GM21360 (cell line): ENCODE data around the gene DENND4A.
"Not testable (repeated sequence)": the region's sequence is repeated elsewhere in the genome, so short reads cannot be mapped to it uniquely, and the experiment has no call there.

Experiments used
- ATAC-seq: cut with Tn5 transposase; IDR thresholded peaks from one replicate; pipeline ENCODE4 v1.9.1; 2021; ENCODE audit warnings: mild to moderate bottlenecking, moderate library complexity; ENCODE audit not compliant: unreplicated experiment

The DENND4A gene

DNA sequence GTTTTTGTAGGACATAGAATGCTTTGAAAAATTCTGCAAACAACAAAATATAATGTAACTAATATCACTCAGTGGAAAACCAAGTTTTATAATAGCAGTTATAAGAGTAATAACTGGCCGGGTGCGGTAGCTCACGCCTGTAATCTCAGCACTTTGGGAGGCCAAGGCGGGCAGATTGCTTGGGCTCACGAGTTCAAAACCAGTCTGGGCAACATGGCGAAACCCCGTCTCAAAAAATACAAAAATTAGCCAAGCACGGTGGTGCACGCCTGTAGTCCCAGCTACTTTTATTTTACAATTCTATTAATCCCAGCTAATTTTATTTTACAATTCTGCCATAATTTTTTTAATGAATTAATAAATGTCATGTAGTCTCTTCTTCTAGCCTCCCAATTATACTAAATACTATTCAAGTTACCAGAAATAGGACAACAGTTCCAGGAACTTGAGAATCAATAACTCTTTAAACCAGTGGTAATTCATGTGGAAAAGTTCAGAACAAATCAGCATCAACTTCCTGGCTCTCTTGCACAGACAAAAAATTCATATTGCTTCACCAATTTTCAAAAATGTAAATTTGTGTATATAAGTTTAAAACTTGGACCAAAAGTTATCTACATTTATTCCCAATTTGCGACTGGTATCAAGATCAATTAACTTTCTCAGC is 2.2 kb downstream of the DENND4A start:
- no peak for ATAC-seq

DNA sequence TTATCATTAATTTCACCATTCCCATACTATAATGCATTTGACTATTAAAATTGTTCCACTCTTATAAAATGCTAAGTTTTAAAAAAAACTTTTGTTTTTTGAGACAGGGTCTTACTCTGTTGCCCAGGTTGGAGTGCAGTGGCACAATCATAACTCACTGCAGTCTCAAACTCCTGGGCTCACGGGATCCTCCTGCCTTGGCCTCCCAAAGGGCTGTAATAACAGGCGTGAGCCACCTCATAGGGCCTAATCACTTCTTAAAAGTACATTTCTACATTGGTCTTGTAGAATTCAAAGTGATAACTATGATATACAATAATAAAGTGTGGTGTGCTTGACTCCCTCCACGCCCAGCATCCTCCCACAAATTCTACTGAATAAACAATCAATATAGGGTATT is 3.0 kb downstream of the DENND4A start:
- ATAC-seq: no peak

DNA sequence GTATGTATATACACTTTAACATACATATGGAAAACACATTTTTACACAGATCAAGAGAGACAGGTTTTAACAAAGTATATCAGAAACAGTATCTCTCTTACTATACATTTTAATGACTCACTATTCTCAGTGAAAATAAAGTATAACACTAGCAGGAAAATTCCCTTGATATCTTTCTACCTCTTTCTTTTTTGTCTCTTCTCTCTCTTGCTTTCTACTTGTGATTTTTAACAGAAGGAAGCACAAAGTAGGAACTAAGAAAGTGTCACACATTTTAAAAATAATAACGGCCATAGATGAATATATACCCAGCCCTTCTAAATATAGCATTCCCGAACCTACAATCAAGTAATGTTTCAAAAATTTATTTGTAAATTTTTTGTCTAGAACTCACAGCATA is 4.8 kb downstream of the DENND4A start:
- ATAC-seq: no peak

DNA sequence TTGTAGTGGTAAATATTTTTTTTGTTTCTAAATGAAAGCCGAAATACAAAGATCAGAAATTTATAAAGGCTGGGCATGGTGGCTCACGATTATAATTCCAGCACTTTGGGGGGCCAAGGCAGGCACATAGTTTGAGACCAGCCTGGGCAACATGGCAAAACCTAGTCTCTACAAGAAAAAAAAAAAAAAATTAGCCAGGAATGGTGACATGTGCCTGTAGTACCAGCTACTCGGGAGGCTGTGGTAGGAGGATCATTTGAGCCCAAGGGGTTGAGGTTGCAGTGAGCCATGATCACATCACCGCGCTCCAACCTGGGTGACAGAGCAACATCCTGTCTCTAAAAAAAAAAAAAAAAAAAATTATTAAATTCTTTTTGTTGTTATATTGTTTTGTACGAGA is 6.9 kb downstream of the DENND4A start:
- ATAC-seq: no peak

DNA sequence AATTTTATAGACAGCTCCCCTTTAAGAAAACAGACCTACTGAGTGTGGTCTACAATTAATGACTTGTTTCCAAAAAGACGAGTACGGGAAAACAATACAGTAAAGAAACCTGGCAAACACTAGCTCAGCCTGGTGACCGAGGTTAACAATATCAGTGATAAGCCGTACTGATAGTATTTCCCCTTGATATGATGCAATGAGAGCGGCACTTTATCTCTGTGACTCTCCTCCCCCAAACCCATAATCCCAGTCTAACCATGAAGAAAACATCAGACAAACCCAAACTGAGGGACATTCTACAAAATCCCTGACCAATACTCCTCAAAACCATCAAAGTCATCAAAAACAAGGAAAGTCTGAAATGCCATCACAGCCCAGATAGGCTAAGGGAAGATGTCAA is 8.2 kb downstream of the DENND4A start:
- ATAC-seq: no peak

DNA sequence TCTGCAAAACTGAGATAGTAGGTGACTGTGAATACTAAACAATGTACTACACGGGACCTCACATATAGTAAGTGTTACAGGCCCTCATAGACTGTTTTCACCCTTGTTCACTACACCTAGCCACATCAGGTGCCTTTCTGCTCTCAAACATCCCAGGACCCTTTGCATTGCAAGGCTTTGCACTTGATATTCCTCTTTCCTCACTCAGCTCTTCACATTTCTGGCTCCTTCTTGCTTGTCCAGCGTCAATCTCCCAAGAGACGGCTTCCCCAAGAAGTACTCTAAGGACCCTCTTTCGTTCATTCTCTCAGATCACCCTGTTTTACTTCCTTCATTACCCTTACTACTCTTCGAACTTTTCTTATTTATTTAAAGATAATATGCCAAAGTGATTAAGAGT is 10.0 kb downstream of the DENND4A start:
- ATAC-seq: no peak

DNA sequence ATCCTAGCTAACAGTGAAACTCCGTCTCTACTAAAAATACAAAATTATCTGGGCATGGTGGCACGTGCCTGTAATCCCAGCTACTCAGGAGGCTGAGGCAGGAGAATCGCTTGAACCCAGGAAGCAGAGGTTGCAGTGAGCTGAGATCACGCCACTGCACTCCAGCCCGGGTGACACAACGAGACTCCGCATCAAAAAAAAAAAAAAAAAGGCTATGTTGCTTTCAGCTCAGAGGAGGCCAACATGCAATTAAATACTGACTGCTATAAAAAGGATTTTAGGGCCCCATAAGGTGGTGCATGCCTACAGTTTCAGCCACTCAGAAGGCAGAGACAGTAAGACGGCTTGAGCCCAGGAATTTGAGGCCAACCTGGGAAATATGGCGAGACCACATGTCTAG is 13.4 kb downstream of the DENND4A start:
- ATAC-seq: not testable (repeated sequence)

DNA sequence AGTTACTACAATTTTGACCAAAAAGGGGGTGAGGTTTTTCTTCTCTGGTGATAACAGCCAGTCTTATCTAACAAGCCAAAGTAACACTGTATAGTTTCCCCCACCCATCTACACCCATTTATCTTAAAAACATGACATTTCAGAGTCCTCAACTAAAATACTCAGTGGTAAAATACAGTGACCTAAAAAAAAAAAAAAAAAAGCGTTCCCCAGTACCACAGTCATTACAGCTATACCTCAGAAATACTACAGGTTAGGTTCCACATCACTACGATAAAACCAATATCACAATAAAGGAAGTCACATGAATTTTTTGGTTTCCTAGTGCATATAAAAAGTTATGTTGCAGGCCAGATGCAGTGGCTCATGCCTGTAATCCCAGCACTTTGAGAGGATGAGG is 13.8 kb downstream of the DENND4A start:
- ATAC-seq: no peak

DNA sequence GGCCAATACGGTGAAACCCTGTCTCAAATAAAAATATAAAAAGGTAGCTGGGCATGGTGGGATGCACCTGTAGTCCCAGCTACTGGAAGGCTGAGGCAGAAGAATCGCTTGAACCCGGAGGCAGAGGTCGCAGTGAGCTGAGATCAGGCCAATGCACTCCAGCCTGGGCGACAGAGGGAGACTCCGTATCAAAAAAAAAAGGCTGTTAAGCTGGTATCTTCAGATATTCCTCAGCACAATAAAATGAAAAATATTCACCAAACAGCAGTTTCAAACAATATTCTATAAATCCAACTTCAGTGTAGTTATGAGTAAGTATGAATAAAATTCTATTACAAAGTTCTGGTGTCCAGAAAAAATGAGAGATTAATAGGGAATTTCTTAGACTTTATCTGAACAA is 14.2 kb downstream of the DENND4A start:
- no peak for ATAC-seq

DNA sequence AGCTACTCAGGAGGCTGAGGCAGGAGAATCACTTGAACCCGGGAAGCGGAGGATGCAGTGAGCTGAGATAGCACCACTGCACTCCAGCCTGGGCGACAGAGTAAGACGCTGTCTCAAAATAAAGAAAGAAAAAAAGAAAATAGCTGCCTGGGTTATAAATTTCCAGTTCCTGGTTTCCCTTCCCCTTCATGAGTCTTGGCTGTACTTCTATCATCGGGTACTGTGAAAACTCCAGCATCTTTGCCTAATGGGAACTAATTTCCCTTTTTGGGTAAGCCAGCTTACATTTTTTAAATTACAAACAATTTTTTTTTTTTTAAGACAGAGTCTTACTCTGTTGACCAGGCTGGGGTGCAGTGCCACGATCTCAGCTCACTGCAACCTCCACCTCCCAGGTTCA is 15.0 kb downstream of the DENND4A start:
- ATAC-seq: no peak

DNA sequence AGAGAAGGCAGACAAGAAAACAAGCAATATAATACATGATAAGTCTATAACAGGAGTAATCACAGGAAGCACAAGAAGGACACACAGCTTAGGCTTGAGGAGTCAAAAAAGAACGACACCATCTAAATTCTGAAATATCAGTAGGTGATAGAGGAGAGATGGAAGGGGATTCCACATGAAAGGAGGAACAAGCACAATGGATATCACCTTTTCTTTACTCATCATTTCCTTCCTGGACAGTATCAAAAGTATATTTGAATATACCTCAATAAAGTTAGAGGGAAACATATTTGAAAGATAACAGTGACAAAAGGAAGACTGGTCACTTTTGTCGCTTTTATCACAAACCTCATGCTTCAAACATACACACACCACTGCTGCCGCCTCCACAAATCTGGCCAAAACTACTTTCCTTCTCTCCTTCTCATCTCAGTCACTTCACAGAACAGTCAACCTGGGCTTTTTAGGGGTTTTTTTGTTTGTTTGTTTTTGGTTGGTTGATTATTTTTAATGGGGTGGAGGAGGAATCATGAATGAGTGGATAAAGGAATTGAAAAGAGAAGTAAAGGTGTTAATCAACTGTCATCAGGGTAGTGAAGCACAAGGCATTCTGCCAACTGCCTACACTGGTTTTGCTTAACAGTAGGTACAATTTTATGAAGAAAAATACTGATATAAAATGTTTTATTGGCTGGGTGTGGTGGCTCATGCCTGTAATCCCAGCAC is 18.5 kb downstream of the DENND4A start:
- no peak for ATAC-seq

DNA sequence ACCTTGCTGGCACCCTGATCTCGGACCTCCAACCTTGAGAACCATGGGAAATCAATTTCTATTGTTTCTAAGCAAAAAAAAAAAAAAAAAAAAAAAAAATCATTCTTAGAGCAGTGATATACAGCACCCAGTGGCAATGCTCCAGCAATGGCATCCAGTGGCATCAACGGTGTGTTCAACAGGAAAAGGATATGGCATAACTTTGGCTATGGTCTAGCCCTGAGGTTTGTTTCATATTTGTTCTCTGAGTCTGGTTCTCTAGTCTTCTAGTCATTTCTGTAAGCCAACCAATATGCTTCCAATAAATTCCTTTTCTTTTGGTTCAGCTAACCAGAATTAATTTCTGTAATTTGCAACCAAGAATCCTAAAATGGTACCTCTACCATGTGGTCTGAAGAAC is 19.2 kb downstream of the DENND4A start:
- no peak for ATAC-seq

DNA sequence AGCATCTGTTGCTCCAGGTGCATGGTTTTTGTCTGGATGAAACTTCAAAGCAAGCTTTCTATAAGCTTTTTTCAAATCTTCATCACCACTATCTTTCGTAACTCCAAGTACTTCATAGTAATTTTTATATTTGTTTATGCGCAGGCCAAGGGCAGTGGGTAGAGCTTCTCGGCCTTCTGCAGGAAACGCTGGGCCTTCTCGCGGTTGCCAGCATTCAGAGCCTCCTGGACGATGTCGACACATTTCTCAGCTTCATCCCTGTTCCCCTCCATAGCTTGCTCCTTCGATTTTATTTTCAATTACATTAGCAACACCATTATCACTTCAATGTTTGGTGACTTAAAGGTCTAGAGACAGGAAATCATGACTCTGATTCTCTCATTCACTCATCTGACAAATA is 20.2 kb downstream of the DENND4A start:
- ATAC-seq: no peak

DNA sequence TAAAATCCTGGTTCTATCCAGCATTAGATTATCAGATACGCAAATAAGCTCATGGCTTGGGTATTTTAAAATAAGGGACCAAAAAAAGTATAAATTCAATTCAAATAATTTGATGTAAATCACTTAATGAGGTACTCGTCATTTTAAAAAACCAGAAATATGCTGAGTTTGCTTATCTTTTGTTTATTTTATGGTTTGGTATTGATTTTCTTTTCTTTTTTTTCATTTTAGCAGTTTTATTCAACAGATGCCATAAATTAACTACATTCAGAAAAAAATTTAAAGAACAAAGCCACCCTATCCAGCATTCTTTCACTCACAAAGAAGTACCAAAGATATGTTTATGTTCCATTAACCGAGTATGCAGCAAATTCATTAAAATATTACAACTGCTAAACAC is 22.6 kb downstream of the DENND4A start:
- ATAC-seq: no peak

DNA sequence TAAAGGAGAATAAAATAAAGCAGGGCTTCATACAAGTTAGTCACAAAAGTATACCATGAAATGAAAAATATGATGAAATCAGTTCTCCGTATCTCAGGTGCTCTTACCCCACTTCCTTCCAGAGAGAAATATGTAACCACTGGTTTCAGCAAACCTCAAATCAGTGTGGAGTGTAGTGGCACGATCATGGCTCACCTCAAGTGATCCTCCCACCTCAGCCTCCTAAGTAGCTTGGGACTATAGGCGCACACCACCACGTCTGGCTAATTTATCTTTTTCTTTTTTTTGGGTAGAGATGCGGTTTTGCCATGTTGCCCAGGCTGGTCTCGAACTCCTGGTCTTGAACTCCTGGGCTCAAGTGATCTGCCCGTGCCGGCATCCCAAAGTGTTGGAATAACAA is 24.2 kb downstream of the DENND4A start:
- ATAC-seq: no peak

DNA sequence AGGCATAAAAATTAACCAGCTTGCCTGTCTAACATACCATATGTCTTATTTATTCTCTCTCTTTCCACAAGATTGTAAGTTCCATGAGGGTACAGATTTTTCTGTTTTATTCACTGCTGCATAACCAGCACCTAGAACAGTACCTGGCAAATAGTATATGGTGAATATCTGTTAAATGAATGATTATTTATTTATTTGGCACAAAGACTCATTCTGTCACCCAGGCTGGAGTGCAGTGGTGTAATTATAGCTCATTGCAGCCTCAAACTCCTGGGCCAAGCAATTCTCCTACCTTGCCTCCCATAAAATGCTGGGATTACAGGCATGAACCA is 24.9 kb downstream of the DENND4A start:
- no peak for ATAC-seq

DNA sequence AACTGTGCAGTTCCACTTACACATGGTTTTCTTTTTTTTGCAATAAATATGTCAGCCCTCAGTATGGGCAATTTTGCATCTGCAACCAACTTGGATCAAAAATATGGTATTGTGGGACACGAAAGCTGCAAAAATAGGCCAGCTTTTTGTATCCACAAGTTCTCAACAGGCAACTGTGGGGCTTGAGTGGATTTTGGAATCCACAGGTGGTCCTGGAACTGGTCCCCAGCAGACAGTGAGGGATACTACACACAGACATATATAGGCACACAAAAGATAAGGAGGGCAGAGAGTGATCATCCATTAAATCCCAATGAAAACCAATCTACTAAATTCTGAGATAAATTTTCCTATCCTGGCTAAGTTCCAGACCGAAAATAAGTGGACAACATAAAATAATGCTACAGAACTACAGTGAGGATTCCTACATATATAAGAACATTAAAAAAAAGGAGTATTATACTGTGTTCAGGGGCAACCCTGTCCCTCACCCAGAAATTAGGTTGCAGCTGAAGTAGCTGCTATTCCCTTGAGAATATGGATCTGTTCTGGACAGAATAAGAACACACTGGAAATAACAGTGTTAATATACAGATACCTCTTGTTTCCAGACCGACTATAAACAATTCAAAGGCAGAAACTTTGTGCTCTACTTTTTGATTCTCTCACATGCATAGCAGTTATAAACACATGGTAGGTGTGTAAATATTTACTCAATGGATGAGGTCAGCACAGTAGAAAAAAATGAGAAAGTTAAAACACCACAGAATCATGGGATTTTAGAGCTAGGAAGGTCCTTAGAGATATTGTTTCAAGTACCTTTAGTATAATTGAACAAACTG is 25.4 kb downstream of the DENND4A start:
- no peak for ATAC-seq

DNA sequence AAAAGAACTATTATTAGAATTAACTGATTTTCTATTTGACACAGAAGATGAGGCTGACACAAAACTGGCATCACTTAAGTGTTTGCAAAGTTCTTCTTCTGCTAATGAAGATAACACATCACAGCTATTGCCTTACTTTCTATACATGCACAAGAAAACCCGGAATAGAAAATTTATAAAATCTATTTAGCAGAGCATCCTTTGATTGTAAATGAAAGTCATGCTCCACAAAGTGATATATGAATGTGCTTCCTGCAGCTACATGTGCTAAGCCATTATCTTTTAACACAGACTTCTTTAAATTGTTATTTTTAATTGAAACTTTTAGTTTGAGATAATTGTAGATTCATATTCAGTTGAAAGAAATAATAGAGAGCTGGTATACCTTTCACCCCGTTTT is 27.0 kb downstream of the DENND4A start:
- ATAC-seq: no peak

DNA sequence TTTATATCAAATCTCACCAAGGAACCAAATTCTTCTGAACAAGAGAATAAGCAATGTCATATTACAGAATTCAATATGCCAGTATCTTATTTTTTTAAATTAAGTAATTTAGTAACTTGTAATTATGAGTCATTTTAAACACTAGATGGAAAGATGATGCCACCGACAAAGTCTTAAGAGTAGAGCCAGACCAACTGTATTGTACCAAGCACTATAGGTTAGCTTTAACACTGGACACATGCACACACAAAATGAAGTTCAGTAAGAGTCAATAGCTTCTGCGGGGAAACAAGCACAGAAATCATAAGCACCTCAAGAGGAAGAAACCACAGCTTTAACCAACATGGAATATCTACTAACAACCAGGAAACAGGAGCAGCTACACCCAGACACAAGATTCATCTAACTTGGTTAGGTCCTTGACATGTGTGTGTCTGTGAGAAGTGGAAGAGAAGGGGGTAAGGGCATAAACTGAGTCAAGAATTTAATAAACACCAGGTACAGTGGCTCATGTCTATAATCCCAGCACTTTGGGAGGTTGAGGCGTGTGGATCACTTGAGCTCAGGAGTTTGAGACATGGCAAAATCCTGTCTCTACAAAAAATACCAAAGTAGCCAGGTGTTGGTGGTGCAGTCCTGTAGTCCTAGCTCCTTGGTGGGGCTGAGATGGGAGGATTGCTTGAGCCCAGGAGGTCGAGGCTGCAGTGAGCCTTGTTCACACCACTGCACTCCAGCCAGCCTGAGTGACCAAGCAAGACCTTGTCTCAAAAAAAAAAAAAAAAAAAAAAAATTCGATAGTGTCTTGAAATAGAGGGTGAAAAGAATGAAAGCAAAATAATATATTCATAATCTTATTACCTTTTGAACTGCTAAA is 28.9 kb downstream of the DENND4A start:
- ATAC-seq: no peak

DNA sequence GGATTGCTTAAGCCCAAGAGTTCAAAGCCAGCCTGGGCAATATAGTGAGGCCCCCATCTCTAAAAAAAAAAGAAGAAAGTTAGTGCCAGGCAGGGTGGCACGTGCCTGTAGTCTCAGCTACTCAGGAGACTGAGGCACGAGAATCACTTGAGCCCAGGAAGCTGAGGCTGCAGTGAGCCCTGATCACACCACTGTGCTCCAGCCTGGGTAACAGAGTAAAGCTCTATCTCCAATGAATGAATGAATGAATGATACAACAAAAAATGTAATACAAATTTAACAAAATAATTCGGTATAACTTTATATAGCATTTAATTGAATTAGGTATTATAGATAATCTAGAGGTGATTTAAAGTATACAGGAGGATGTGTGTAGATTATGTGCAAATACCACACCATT is 29.7 kb downstream of the DENND4A start:
- no peak for ATAC-seq
